NCI-H460 (cell line): ENCODE results near the gene ANKRD13C. TPM values are rescaled to one million over a fixed set of nuclear protein-coding genes. Genes with fewer than 3 reads are reported as not detected.

ENCODE experiments used
- DNase-seq: peaks from one replicate; pipeline ENCODE4 v3.0.0-alpha.2; 2016; ENCODE audit warnings: low read depth; ENCODE audit errors: extremely low read depth
- total RNA-seq: library from RNA; depleted of rRNA; stranded (reverse); fragments of >200 nt; shearing (Covaris generic); gene quantifications from 2 replicates; pipeline ENCODE4 v1.2.3, GENCODE V29; 2014; rRNA removed

The ANKRD13C gene
- total RNA-seq, 1 experiment from 2014 or later = 27.9 TPM

DNA sequence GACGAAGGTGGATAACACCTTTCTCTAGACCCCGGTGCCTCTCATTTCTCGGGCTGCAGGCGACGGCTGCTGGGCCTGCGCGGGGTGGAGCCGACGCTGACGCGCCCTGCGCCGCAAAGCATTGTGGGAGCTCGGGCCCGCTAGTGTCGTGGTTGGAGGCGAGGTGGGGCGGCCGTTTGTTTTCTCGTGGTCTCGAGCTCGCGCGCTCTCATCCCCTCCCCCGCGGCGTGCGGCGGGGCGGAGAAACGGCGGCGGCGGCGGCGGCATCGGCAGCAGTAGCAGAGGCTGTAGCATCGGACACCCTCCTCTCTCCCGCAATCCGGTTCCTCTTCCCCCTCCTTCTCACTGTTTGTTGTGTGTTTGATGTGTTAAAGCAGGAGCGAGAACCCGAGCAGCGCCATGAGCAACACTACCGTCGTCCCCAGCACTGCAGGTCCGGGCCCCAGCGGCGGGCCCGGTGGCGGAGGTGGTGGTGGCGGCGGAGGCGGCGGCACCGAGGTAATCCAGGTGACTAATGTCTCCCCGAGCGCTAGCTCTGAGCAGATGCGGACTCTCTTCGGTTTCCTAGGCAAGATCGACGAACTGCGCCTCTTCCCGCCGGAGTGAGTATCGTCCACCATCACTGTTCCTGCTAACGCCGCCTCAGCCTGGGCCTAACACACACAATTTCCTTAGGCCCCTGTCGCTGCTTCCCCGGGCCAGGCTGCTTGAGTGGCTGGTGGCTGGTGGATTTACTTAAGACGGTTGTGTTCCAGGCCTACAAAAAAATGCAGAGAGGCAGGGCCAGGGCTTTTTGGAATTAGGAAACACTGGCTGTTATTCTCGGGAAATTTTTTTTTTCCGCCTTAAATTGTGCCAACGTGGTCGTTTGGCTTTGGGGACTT, 133.0 kb downstream of the ANKRD13C start, which contains the start of gene SRSF11:
TSS of gene SRSF11 (plus strand) at position 143 of the 884 bp plus-strand sequence. CDS start at position 400, 257 bp downstream.
- DNase-seq = peak; percentile 86

DNA sequence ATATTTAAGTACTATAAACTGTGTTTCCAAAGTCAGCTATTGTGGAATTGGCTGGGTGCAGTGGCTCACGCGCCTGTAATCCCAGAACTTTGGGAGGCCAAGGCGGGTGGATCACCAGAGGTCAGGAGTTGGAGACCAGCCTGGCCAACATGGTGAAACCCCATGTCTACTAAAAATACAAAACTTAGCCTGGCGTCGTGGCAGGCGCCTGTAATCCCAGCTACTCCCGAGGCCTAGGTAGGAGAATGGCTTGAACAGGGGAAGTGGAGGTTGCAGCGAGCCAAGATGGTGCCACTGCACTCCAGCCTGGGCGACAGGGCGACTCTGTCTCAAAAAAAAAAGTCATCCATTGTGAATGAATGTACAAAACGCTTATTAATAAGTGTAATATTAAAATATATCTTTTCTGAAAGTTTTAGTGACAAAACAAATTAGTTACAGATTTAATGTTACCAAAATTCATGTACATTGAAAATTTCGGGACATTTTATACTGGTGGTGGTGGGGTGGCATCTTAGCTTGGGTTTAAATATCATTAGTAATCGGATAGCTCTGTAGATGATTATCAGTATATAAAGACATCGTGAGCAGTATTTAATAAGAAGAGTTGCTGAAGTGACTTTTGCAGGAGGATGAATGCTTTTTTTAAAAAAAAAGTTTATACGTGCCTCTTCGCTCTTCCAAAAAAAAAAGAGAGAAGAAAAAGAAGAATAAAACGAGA, 133.8 kb downstream of the ANKRD13C start:
- no peak for DNase-seq

GRCh38 chr1:70220015-70220414, 134.5 kb downstream of the ANKRD13C start:
- DNase-seq = no peak

DNA sequence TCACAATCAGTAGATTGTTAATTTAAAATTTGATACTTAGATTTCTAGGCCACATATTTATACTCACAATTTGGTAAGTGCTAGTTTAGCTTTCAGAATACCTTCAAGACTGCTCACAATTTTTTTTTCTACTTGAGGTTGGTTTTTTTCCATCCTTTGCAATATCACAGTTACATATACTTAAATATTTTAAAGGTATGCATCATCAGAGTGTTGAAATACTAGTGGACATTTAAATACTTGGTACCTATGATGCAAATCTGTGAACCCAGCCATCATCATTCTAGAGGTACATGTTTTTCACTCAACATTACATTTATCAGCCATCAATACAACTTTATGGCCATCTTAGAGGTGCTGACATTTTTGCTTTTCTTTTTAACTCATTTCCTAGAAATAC, 143.0 kb downstream of the ANKRD13C start:
- no peak for DNase-seq

- DNase-seq = no peak
Measured at GRCh38 chr1:70210820-70211219, 143.7 kb downstream of the ANKRD13C start.

Other genes with a start within 250 kb of the ANKRD13C start
- 31.2 and 32.5 TPM in 2 replicates for gene LRRC40, start 149.1 kb downstream of the ANKRD13C start, total RNA-seq
- 87.9 and 89.2 TPM in 2 replicates for gene SRSF11, start 133.3 kb downstream of the ANKRD13C start, total RNA-seq
- 56.0 and 62.7 TPM in 2 replicates for gene CTH, start 56.5 kb upstream of the ANKRD13C start, total RNA-seq